CD4-positive, CD25-positive, alpha-beta regulatory T cell (primary cell): ENCODE measurements around the gene BCL2L13. TPM values are rescaled to one million over a fixed set of nuclear protein-coding genes. Genes with fewer than 3 reads are reported as not detected.

ENCODE experiments used
- ATAC-seq, 2 donors: fragments of 150-1000 bp; cut with Tn5 transposase; one replicate each; pipeline ENCODE4 v1.10.0; 2021; ENCODE audit warnings: low read depth in 2 of 2, moderate number of reproducible peaks in 2 of 2, moderate library complexity in 1 of 2
- DNase-seq, 3 donors: peaks; one replicate each; pipeline versions ENCODE4 v3.0.0 to v3.0.0-alpha.2; 2012 to 2022; ENCODE audit warnings: mixed read lengths in 1 of 3
- H3K27ac ChIP-seq: one replicate; pipeline ENCODE4 v1.7.0; 2013; ENCODE audit warnings: mild to moderate bottlenecking, low read length; ENCODE audit not compliant: insufficient read depth, poor library complexity, severe bottlenecking
- H3K27me3 ChIP-seq: one replicate; pipeline ENCODE4 v1.7.0; 2013; ENCODE audit warnings: low read length; ENCODE audit not compliant: control insufficient read depth, insufficient read depth
- H3K36me3 ChIP-seq: one replicate; pipeline ENCODE4 v1.7.0; 2013; ENCODE audit warnings: mild to moderate bottlenecking, low read length, moderate library complexity; ENCODE audit not compliant: control insufficient read depth, insufficient read depth
- H3K4me1 ChIP-seq: 2 replicates; pipeline ENCODE4 v1.7.0; 2013; ENCODE audit warnings: mild to moderate bottlenecking, low read length; ENCODE audit not compliant: insufficient read depth, control insufficient read depth, poor library complexity, severe bottlenecking
- H3K4me3 ChIP-seq: one replicate; pipeline ENCODE4 v1.7.0; 2013; ENCODE audit warnings: low read depth, mild to moderate bottlenecking, low read length, moderate library complexity
- H3K9me3 ChIP-seq, 2 experiments: 1 replicate in 1 of 2; 2 replicates in 1 of 2; pipeline ENCODE4 v1.7.0; 2013; ENCODE audit warnings: low read length in 2 of 2, mild to moderate bottlenecking in 1 of 2, moderate library complexity in 1 of 2; ENCODE audit not compliant: control insufficient read depth in 2 of 2
- H3K27ac Mint-ChIP-seq, 3 donors: one replicate each; pipeline ENCODE4 v1.8.0; 2020 to 2022; ENCODE audit warnings: mild to moderate bottlenecking in 3 of 3, mixed read lengths in 3 of 3, moderate library complexity in 2 of 3
- H3K27me3 Mint-ChIP-seq: one replicate; pipeline ENCODE4 v1.8.0; 2022; ENCODE audit warnings: mild to moderate bottlenecking, mixed read lengths
- H3K36me3 Mint-ChIP-seq: one replicate; pipeline ENCODE4 v1.8.0; 2020; ENCODE audit warnings: mixed read lengths
- H3K4me1 Mint-ChIP-seq, 4 donors: one replicate each; pipeline ENCODE4 v1.8.0; 2020 to 2022; ENCODE audit warnings: mixed read lengths in 4 of 4, mild to moderate bottlenecking in 1 of 4
- H3K4me3 Mint-ChIP-seq, 4 donors: one replicate each; pipeline ENCODE4 v1.8.0; 2020 to 2022; ENCODE audit warnings: mild to moderate bottlenecking in 4 of 4, mixed read lengths in 4 of 4, moderate library complexity in 3 of 4
- H3K9me3 Mint-ChIP-seq, 7 donors: one replicate each; pipeline ENCODE4 v1.8.0; 2020 to 2022; ENCODE audit warnings: mixed read lengths in 7 of 7, mild to moderate bottlenecking in 3 of 7, moderate library complexity in 2 of 7
- polyA plus RNA-seq, 4 donors: library from polyadenylated mRNA; unstranded; fragments of 300-500 nt; fragmentation: Illumina TruSeq; gene quantifications; one replicate each; pipeline ENCODE4 v1.2.3, GENCODE V29; 2021
- total RNA-seq: library from RNA; stranded (reverse); gene quantifications from one replicate; pipeline ENCODE4 v1.2.3, GENCODE V29; 2022

BCL2L13 gene
- total and polyA plus RNA-seq, 5 donors from 2014 or later: 24.5 to 43.8 (median 39.5) TPM

DNA sequence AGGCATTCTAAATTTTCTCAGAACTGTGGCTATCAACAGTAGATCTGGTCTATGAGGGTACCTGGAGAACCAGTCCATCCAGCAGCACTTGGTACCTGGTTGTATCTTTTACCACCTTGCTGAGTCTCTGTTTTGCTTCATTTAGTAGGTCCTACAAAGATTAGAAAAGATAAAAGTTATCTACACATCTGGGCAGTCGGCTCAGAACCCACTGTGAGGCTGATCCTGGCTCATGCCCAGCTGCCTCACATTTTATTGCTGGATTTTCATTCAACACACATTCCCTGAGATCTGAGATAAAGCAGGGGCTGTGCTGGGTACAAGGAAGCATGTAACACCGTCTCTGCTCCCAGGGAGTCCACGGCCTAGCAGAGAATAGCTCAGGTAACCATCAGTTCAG lies 37.5 kb upstream of the BCL2L13 start:
- DNase-seq (no peak), ATAC-seq (no peak)
- Histone ChIP-seq H3K4me3 (no peak overlapping the region), H3K4me1 (no peaks in the 10 kb centered on the region), H3K36me3 (peaks cover 52% of the 10 kb centered on the region), H3K27ac (no peak overlapping the region), H3K27me3 (no peaks in the 10 kb centered on the region), H3K9me3 (no peaks in the 10 kb centered on the region)
- H3K4me1 Mint-ChIP-seq: peaks cover 0 to 16% (median 6%) of the 10 kb centered on the region in 4 donors
- H3K9me3 Mint-ChIP-seq: no peaks in the 10 kb centered on the region
- H3K4me3 Mint-ChIP-seq: no peak overlapping the region
- H3K27me3 Mint-ChIP-seq: no peaks in the 10 kb centered on the region
- peak overlapping the region in 2 of 3 donors; percentile 47 to 52 for H3K27ac Mint-ChIP-seq
- H3K36me3 Mint-ChIP-seq: peaks cover 40% of the 10 kb centered on the region

DNA sequence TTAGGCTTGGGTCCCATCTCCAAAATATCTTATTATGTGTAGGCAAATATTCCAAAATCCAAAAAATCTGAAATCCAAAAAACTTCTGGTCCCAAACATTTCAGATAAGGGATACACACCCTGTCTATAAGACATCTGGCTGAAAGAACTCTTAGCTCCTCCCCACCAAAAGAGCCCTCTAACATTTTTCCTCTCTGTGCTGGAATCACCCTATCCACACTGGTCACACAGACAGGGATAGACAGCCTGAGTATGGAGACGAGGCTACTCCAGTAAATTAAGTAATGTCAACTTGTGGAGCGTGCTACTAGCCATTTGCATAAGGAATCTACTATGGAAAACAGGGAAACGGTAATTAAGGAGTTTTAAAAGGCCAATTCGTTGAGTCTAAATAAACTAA lies 34.9 kb upstream of the BCL2L13 start:
- peak overlapping the region in 1 of 3 donors; percentile 23 for H3K27ac Mint-ChIP-seq
- DNase-seq: no peak
- Histone ChIP-seq H3K4me3 (no peak overlapping the region), H3K27me3 (no peaks in the 10 kb centered on the region), H3K36me3 (peaks cover 47% of the 10 kb centered on the region), H3K9me3 (no peaks in the 10 kb centered on the region), H3K4me1 (no peaks in the 10 kb centered on the region), H3K27ac (no peak overlapping the region)
- no peaks in the 10 kb centered on the region for H3K9me3 Mint-ChIP-seq
- ATAC-seq: no peak
- H3K4me1 Mint-ChIP-seq: peaks cover 0 to 22% (median 7%) of the 10 kb centered on the region in 4 donors
- H3K27me3 Mint-ChIP-seq: no peaks in the 10 kb centered on the region
- peaks cover 20% of the 10 kb centered on the region for H3K36me3 Mint-ChIP-seq
- H3K4me3 Mint-ChIP-seq: no peak overlapping the region

GRCh38 chr22:17606496-17606895 lies 32.1 kb upstream of the BCL2L13 start:
- no peaks in the 10 kb centered on the region for H3K27me3 ChIP-seq
- Mint-ChIP-seq H3K4me3 (no peak overlapping the region), H3K36me3 (peaks cover 14% of the 10 kb centered on the region), H3K27ac (no peak overlapping the region), H3K27me3 (no peaks in the 10 kb centered on the region), H3K9me3 (no peaks in the 10 kb centered on the region), H3K4me1 (peaks cover 2 to 24% (median 8%) of the 10 kb centered on the region in 4 donors)
- no peak for ATAC-seq
- H3K27ac ChIP-seq: no peak overlapping the region
- no peak for DNase-seq
- H3K4me1 ChIP-seq: no peaks in the 10 kb centered on the region
- no peak overlapping the region for H3K4me3 ChIP-seq
- H3K9me3 ChIP-seq: no peaks in the 10 kb centered on the region
- H3K36me3 ChIP-seq: peaks cover 45% of the 10 kb centered on the region

DNA sequence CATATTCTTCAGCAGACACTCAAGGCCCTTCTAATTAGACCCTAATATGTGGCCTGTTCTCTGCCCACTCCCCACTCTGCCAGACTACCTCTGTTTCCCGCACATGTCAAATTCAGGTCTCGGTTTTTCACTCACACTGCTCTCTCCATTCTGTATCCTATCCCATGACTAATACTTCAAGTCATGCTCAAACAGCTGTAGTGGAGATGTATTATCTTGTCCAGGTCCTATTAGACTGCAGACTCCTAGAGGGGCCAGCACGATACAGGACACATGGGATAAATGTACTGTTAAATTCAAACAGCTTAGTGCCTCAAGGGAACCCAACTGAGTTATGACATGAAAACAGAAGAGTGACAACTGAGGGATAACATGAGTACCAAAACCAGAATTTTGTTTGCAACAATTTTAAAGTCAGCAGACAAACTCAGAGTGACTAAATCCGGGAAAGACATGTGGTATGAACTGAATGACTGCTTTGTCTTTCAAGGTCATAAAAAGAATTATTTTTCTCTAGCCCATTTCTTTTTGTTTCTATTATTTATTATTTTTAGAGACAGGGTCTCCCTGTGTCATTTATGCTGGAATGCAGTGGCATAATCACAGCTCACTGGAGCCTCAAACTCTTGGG lies 30.6 kb upstream of the BCL2L13 start:
- Histone ChIP-seq H3K36me3 (peaks cover 59% of the 10 kb centered on the region), H3K4me1 (no peaks in the 10 kb centered on the region), H3K4me3 (no peak overlapping the region), H3K27ac (no peak overlapping the region), H3K9me3 (no peaks in the 10 kb centered on the region), H3K27me3 (no peaks in the 10 kb centered on the region)
- Mint-ChIP-seq H3K4me1 (peaks cover 4 to 28% (median 14%) of the 10 kb centered on the region in 4 donors), H3K27me3 (no peaks in the 10 kb centered on the region), H3K27ac (no peak overlapping the region), H3K36me3 (peaks cover 18% of the 10 kb centered on the region), H3K4me3 (no peak overlapping the region), H3K9me3 (no peaks in the 10 kb centered on the region)
- ATAC-seq: no peak
- no peak for DNase-seq

DNA sequence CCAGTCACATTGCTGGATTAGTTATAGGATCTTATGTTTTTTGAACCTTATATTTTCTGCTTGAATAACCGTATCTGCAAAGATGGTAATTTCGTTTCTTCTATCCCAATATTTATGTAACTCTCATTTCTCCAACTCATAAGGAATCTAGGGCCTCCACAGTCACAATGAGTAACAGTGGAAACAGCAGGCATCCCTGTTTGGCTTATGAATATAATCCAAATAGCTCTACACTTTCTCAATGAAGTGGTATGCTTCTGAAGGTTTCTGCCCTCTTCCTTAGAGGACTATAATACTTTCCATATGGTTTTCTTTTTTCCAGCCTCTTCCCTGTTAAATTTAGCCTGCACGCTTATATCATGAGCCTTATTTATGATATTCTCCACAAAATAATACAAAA lies 26.5 kb upstream of the BCL2L13 start:
- no peak overlapping the region for H3K27ac ChIP-seq
- Mint-ChIP-seq H3K9me3 (no peaks in the 10 kb centered on the region), H3K27me3 (no peaks in the 10 kb centered on the region), H3K27ac (no peak overlapping the region), H3K4me3 (no peak overlapping the region), H3K36me3 (peaks cover 16% of the 10 kb centered on the region), H3K4me1 (peaks cover 5 to 22% (median 15%) of the 10 kb centered on the region in 4 donors)
- no peaks in the 10 kb centered on the region for H3K9me3 ChIP-seq
- no peak for DNase-seq
- H3K27me3 ChIP-seq: no peaks in the 10 kb centered on the region
- no peak overlapping the region for H3K4me3 ChIP-seq
- no peak for ATAC-seq
- H3K4me1 ChIP-seq: no peaks in the 10 kb centered on the region
- H3K36me3 ChIP-seq: peaks cover 56% of the 10 kb centered on the region

DNA sequence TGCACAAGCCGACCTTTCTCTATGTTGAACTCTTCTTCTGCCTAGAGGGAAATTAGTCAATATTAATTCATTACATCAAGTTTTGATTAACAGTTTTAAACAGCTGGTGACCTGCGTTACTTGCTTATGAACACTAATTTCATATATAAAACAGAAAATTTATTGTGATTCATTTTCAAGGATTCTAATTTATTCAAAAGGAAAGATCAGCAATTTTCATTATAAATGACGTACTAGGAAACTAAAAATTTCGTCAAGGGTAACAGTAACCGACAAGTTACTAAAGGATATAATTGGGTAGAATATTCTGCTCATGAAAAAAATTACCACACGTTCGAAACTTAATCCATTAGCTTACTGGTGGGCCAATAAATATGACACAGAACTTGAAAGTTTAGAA lies 25.3 kb upstream of the BCL2L13 start:
- ATAC-seq: no peak
- no peaks in the 10 kb centered on the region for H3K27me3 ChIP-seq
- no peaks in the 10 kb centered on the region for H3K9me3 ChIP-seq
- H3K36me3 ChIP-seq: peaks cover 58% of the 10 kb centered on the region
- H3K27ac Mint-ChIP-seq: no peak overlapping the region
- H3K36me3 Mint-ChIP-seq: peaks cover 19% of the 10 kb centered on the region
- no peak overlapping the region for H3K4me3 Mint-ChIP-seq
- no peaks in the 10 kb centered on the region for H3K4me1 ChIP-seq
- H3K9me3 Mint-ChIP-seq: no peaks in the 10 kb centered on the region
- no peak for DNase-seq
- H3K27ac ChIP-seq: no peak overlapping the region
- peaks cover 5 to 24% (median 15%) of the 10 kb centered on the region in 4 donors for H3K4me1 Mint-ChIP-seq
- no peaks in the 10 kb centered on the region for H3K27me3 Mint-ChIP-seq
- no peak overlapping the region for H3K4me3 ChIP-seq

DNA sequence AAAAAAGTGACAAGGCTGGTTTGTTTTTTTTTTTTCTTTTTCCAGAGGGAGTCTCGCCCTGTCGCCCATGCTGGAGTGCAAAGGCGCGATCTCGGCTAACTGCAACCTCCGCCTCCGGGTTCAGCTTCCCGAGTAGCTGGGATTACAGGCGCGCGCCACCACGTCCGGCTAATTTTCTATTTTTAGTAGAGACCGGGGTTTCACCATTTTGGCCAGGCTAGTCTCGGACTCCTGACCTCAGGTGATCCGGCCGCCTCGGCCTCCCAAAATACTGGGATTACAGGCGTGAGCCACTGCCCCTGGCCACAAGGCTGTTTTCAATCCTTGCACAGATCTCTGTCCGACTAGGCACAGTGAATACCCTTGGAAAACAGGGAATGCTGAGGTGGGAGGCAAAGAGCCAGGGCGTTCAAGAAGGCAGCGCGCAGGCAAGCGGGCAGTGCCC lies 10.6 kb upstream of the BCL2L13 start:
- no peaks in the 10 kb centered on the region for H3K27me3 Mint-ChIP-seq
- peaks cover 5% of the 10 kb centered on the region for H3K36me3 ChIP-seq
- H3K4me1 ChIP-seq: peaks cover 24% of the 10 kb centered on the region
- H3K36me3 Mint-ChIP-seq: peaks cover 4% of the 10 kb centered on the region
- no peaks in the 10 kb centered on the region for H3K9me3 ChIP-seq
- peak overlapping the region; percentile 99 for H3K4me3 ChIP-seq
- H3K9me3 Mint-ChIP-seq: no peaks in the 10 kb centered on the region
- peak overlapping the region; percentile 93 to 99 (median 98) for H3K4me3 Mint-ChIP-seq
- ATAC-seq: no peak
- H3K27me3 ChIP-seq: no peaks in the 10 kb centered on the region
- peak overlapping the region; percentile 93 for H3K27ac ChIP-seq
- H3K27ac Mint-ChIP-seq: peak overlapping the region; percentile 98 to 100 (median 99)
- no peak for DNase-seq
- H3K4me1 Mint-ChIP-seq: peaks cover 5 to 55% (median 26%) of the 10 kb centered on the region in 4 donors
